Spleen (tissue), 11 donors: Measurements from ENCODE around the gene KDM4B. TPM values are rescaled to one million over a fixed set of nuclear protein-coding genes. Genes with fewer than 3 reads are reported as not detected.
A peak's percentile ranks its signal among the peaks of the same experiment; 100 is the strongest.

Source experiments
- DNase-seq: peaks from one replicate; pipeline ENCODE4 v3.0.0-alpha.2; 2020
- H3K27ac ChIP-seq, 8 donors: fragments of 200-600 bp; sonication (generic) in 7 of 8; 1 replicate in 4 of 8; 2 replicates in 4 of 8; pipeline versions ENCODE4 v1.5.0 to v1.8.0; 2016 to 2021; ENCODE audit warnings: inconsistent platforms in 4 of 8, mild to moderate bottlenecking in 4 of 8, moderate library complexity in 1 of 8
- H3K27me3 ChIP-seq, 7 donors: fragments of 200-600 bp; sonication (generic) in 6 of 7; replicated peaks in 1 of 7; 1 replicate in 4 of 7; 2 replicates in 3 of 7; pipeline versions ENCODE4 v1.5.0 to v1.8.0; 2016 to 2021; ENCODE audit warnings: inconsistent platforms in 3 of 7, mild to moderate bottlenecking in 1 of 7
- H3K36me3 ChIP-seq, 6 donors: fragments of 200-600 bp; sonication (generic) in 5 of 6; 1 replicate in 4 of 6; 2 replicates in 2 of 6; pipeline versions ENCODE4 v1.5.0 to v1.8.0; 2016 to 2021; ENCODE audit warnings: inconsistent platforms in 2 of 6
- H3K4me1 ChIP-seq, 6 donors: fragments of 200-600 bp; sonication (generic) in 5 of 6; 1 replicate in 3 of 6; 2 replicates in 3 of 6; pipeline versions ENCODE4 v1.5.0 to v1.8.0; 2016 to 2021; ENCODE audit warnings: inconsistent platforms in 3 of 6
- H3K4me3 ChIP-seq, 8 donors: fragments of 200-600 bp; sonication (generic) in 7 of 8; 1 replicate in 4 of 8; 2 replicates in 4 of 8; pipeline versions ENCODE4 v1.5.0 to v1.8.0; 2016 to 2021; ENCODE audit warnings: inconsistent platforms in 4 of 8, mild to moderate bottlenecking in 4 of 8, moderate library complexity in 2 of 8
- H3K9me3 ChIP-seq, 8 donors: fragments of 200-600 bp; sonication (generic) in 7 of 8; 1 replicate in 4 of 8; 2 replicates in 4 of 8; pipeline versions ENCODE4 v1.5.0 to v1.8.0; 2016 to 2021; ENCODE audit warnings: inconsistent platforms in 4 of 8
- CTCF ChIP-seq, 11 experiments: fragments of 200-600 bp in 7 of 11; fragments of 450-650 bp in 4 of 11; sonication (generic) in 4 of 11; IDR thresholded peaks in 8 of 11; conservative IDR thresholded peaks in 3 of 11; 1 replicate in 7 of 11; 2 replicates in 4 of 11; pipeline versions ENCODE4 v1.4.0 to v1.8.0; 2016 to 2021; ENCODE audit warnings: antibody characterized with exemption in 11 of 11, inconsistent platforms in 4 of 11, mild to moderate bottlenecking in 1 of 11
- POLR2A ChIP-seq, 3 donors: fragments of 450-650 bp; IDR thresholded peaks; one replicate each; pipeline ENCODE4 v1.5.1; 2017; ENCODE audit warnings: antibody characterized with exemption in 3 of 3, mild to moderate bottlenecking in 1 of 3
- POLR2AphosphoS5 ChIP-seq, 3 donors: sonication (generic); formaldehyde crosslinking; IDR thresholded peaks; one replicate each; pipeline ENCODE4 v1.5.1; 2017; ENCODE audit warnings: antibody characterized with exemption in 3 of 3
- WGBS, 5 donors: extraction: QIAGEN DNeasy Blood & Tissue Kit in 3 of 5; methylation state at CpG; one replicate each; pipeline versions ENCODE4 v1.1.5 to v1.1.7; 2013 to 2018; 5-methylcytosine and 5-hydroxymethylcytosine counted together
- intact Hi-C: fragments of 100-400 bp; cut with DNase I; formaldehyde crosslinking; loops from one replicate; pipeline ENCODE4 v1.15.0; 2023; ENCODE audit warnings: low total_unique reads
- polyA plus RNA-seq, 3 donors: library from polyadenylated mRNA; stranded (reverse); fragments of 200-250 nt; gene quantifications; one replicate each; pipeline ENCODE4 v1.2.1, GENCODE V29; 2013
- total RNA-seq, 7 donors: library from RNA; depleted of rRNA in 3 of 7; stranded (reverse); fragments of >200 nt in 3 of 7; fragmentation: NEBNext Ultra II Directional in 4 of 7; extraction: Animal tissue kit (Norgen Biotek cat#: 25700) in 4 of 7; gene quantifications; one replicate each; pipeline versions ENCODE4 v1.1.0 to v1.2.1, GENCODE V29; 2016 to 2021
- donor health status: healthy with polysubstance abuse.
- donor health status: DM: no; HTN: no; CAD: no; lungs with moderate emphysema.
- donor health status: DM: no; HTN: no; CAD: no.
- donor health status: Bipolar disorder and iron deficiency.
- donor health status: healthy.
- donor health status: DM: no; HTN: no; CAD: no.
- donor health status: DM: yes; HTN: yes; CAD: no.

Gene KDM4B
- total and polyA plus RNA-seq, 10 donors = 18.3 to 80.5 (median 52.4) TPM

- Histone ChIP-seq H3K27me3 (no peaks in the 10 kb centered on the region), H3K9me3 (peaks cover 0 to 13% (median 0%) of the 10 kb centered on the region in 8 donors), H3K4me3 (no peak overlapping the region), H3K27ac (no peak overlapping the region), H3K36me3 (peaks cover 0 to 99% (median 46%) of the 10 kb centered on the region in 6 donors), H3K4me1 (no peaks in the 10 kb centered on the region)
- intact Hi-C loops = no loop called here
- 91 to 96% (median 94%) methylated on average over 37 to 43 of the region's 43 CpGs for WGBS, 5 donors
- DNase-seq = no peak
- TF ChIP-seq POLR2A (IDR thresholded peaks at IDR 0.05) (no peak), POLR2AphosphoS5 (IDR thresholded peaks at IDR 0.05) (no peak), CTCF (IDR thresholded peaks at IDR 0.05 in 8 of 11, conservative IDR thresholded peaks at IDR 0.05 in 3 of 11) (no peak)
Observed at GRCh38 chr19:5113633-5114586, 145.0 kb downstream of the KDM4B start.

GRCh38 chr19:5114727-5115126, 145.8 kb downstream of the KDM4B start:
- 92 to 95% (median 93%) methylated on average over 9 to 11 of the region's 11 CpGs for WGBS, 5 donors
- no peaks in the 10 kb centered on the region for H3K4me1 ChIP-seq
- no peak for TF ChIP-seq POLR2AphosphoS5 (IDR thresholded peaks at IDR 0.05)
- H3K27ac ChIP-seq = peak overlapping the region in 1 of 8 donors; percentile 30
- DNase-seq = no peak
- no peaks in the 10 kb centered on the region for H3K27me3 ChIP-seq
- intact Hi-C loops = no loop called here
- no peak overlapping the region for H3K4me3 ChIP-seq
- H3K36me3 ChIP-seq = peaks cover 0 to 99% (median 46%) of the 10 kb centered on the region in 6 donors
- peaks cover 0 to 13% (median 0%) of the 10 kb centered on the region in 8 donors for H3K9me3 ChIP-seq

- peaks cover 0 to 13% (median 0%) of the 10 kb centered on the region in 8 donors for H3K9me3 ChIP-seq
- peak overlapping the region in 2 of 8 donors; percentile 23 to 30 for H3K27ac ChIP-seq
- WGBS, 5 donors = 92 to 96% (median 95%) methylated on average over 6 to 7 of the region's 7 CpGs
- no peak overlapping the region for H3K4me3 ChIP-seq
- DNase-seq = no peak
- intact Hi-C loops = no loop called here
- peaks cover 0 to 99% (median 46%) of the 10 kb centered on the region in 6 donors for H3K36me3 ChIP-seq
- H3K4me1 ChIP-seq = peaks cover 0 to 2% (median 0%) of the 10 kb centered on the region in 6 donors
- TF ChIP-seq POLR2AphosphoS5 (IDR thresholded peaks at IDR 0.05) = no peak
- TF ChIP-seq CTCF (IDR thresholded peaks at IDR 0.05 in 8 of 11, conservative IDR thresholded peaks at IDR 0.05 in 3 of 11) = no peak
- no peak for TF ChIP-seq POLR2A (IDR thresholded peaks at IDR 0.05)
- no peaks in the 10 kb centered on the region for H3K27me3 ChIP-seq
Observed at GRCh38 chr19:5115351-5115750, 146.4 kb downstream of the KDM4B start.

- intact Hi-C loops = no loop called here
- TF ChIP-seq POLR2AphosphoS5 (IDR thresholded peaks at IDR 0.05) = no peak
- no peak for TF ChIP-seq CTCF (IDR thresholded peaks at IDR 0.05 in 8 of 11, conservative IDR thresholded peaks at IDR 0.05 in 3 of 11)
- 72 to 90% (median 79%) methylated on average over 6 of the region's 6 CpGs for WGBS, 5 donors
- no peaks in the 10 kb centered on the region for H3K27me3 ChIP-seq
- peaks cover 0 to 99% (median 46%) of the 10 kb centered on the region in 6 donors for H3K36me3 ChIP-seq
- H3K4me1 ChIP-seq = peaks cover 0 to 6% (median 0%) of the 10 kb centered on the region in 6 donors
- DNase-seq = no peak
- no peak overlapping the region for H3K27ac ChIP-seq
- H3K9me3 ChIP-seq = peaks cover 0 to 13% (median 0%) of the 10 kb centered on the region in 8 donors
- no peak overlapping the region for H3K4me3 ChIP-seq
Observed at GRCh38 chr19:5115771-5116202, 146.9 kb downstream of the KDM4B start.
